ENCODE measurements around the gene ANKRD63. TPM values are rescaled to one million over a fixed set of nuclear protein-coding genes. Genes with fewer than 3 reads are reported as not detected.

The ANKRD63 gene
- total RNA-seq, 1 donor = not detected

GRCh38 chr15:40241269-40242212 is 41.3 kb downstream of the ANKRD63 start:
- no peak overlapping the region for H3K4me3 ChIP-seq (ENCODE audit: low read depth, low read length)
- no peak for TF ChIP-seq CTCF (IDR thresholded peaks at IDR 0.05; ENCODE audit: insufficient read depth, low read length)
- DNase-seq (ENCODE audit: low read depth) = no peak

- no peak for TF ChIP-seq CTCF (IDR thresholded peaks at IDR 0.05; ENCODE audit: insufficient read depth, low read length)
- no peak for DNase-seq (ENCODE audit: low read depth)
- no peak overlapping the region for H3K4me3 ChIP-seq (ENCODE audit: low read depth, low read length)
These were observed 42.1 kb downstream of the ANKRD63 start for GRCh38 chr15:40240619-40241221.

- DNase-seq (ENCODE audit: low read depth) = no peak
- no peak overlapping the region for H3K4me3 ChIP-seq (ENCODE audit: low read depth, low read length)
- TF ChIP-seq CTCF (IDR thresholded peaks at IDR 0.05; ENCODE audit: insufficient read depth, low read length) = no peak
These were observed 42.9 kb downstream of the ANKRD63 start for GRCh38 chr15:40239693-40240618.

- H3K4me3 ChIP-seq (ENCODE audit: low read depth, low read length) = peak overlapping the region; percentile 51
These were observed 43.5 kb downstream of the ANKRD63 start for GRCh38 chr15:40239404-40239692.

GRCh38 chr15:40238532-40239403 is 44.1 kb downstream of the ANKRD63 start, which contains the start of gene PAK6:
Gene PAK6 (plus strand): TSS chr15:40239063. CDS start chr15:40264786, 25,723 bp downstream.
- peak; percentile 32 for DNase-seq (ENCODE audit: low read depth)
- TF ChIP-seq CTCF (IDR thresholded peaks at IDR 0.05; ENCODE audit: insufficient read depth, low read length) = no peak
- H3K4me3 ChIP-seq (ENCODE audit: low read depth, low read length) = peak within 1 kb of the TSS; percentile 51

More at GRCh38 chr15:40239404-40239692, 43.5 kb downstream of the ANKRD63 start:
- no peak for DNase-seq (ENCODE audit: low read depth)
- TF ChIP-seq CTCF (IDR thresholded peaks at IDR 0.05; ENCODE audit: insufficient read depth, low read length) = no peak

All from fibroblast of the aortic adventitia (primary cell).